ENCODE data around the gene MMP21. TPM values are rescaled to one million over a fixed set of nuclear protein-coding genes. Genes with fewer than 3 reads are reported as not detected.

MMP21 gene
- total RNA-seq, 1 donor from 2014 or later: not detected

DNA sequence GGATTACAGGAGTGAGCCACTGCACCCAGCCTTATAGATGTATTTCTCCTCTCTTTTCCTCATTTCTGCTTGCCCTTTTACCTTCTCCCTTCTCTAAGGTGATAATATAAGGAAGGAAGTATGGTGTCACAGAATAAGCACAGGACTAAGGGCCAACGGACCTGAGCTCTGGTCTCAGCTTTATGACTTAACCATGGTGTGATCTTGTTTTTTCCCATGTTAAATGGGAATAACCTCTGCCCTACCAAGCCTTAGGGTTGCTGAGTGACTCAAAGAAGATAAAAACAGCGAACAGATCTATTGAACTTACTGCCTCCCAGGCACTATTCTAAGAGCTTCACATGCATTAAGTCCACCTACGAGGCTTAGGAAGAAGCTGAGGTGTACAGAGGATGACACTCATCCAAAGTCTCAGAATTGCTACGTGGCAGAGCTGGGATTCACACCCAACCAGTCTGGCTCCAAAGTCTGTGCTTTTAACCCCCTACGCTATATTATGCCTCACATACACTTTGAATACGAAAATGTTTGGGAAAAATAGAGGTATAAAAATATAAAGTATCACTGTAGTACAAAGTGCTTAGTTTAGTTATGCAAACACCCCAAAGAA, 41.8 kb upstream of the MMP21 start:
- Histone ChIP-seq H3K9me3 (replicated peaks) (no peaks in the 10 kb centered on the region), H3K27me3 (ENCODE audit: low read depth) (no peaks in the 10 kb centered on the region), H3K36me3 (peaks cover 37% of the 10 kb centered on the region), H3K4me3 (no peak overlapping the region), H3K27ac (replicated peaks) (no peak overlapping the region), H3K4me1 (peaks cover 21% of the 10 kb centered on the region)
- intact Hi-C loops (cut with micrococcal nuclease): no loop called here
- TF ChIP-seq, protein P1, sequence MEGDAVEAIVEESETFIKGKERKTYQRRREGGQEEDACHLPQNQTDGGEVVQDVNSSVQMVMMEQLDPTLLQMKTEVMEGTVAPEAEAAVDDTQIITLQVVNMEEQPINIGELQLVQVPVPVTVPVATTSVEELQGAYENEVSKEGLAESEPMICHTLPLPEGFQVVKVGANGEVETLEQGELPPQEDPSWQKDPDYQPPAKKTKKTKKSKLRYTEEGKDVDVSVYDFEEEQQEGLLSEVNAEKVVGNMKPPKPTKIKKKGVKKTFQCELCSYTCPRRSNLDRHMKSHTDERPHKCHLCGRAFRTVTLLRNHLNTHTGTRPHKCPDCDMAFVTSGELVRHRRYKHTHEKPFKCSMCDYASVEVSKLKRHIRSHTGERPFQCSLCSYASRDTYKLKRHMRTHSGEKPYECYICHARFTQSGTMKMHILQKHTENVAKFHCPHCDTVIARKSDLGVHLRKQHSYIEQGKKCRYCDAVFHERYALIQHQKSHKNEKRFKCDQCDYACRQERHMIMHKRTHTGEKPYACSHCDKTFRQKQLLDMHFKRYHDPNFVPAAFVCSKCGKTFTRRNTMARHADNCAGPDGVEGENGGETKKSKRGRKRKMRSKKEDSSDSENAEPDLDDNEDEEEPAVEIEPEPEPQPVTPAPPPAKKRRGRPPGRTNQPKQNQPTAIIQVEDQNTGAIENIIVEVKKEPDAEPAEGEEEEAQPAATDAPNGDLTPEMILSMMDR (IDR thresholded peaks at IDR 0.05; ENCODE audit: borderline replicate concordance): no peak
- DNase-seq: no peak

DNA sequence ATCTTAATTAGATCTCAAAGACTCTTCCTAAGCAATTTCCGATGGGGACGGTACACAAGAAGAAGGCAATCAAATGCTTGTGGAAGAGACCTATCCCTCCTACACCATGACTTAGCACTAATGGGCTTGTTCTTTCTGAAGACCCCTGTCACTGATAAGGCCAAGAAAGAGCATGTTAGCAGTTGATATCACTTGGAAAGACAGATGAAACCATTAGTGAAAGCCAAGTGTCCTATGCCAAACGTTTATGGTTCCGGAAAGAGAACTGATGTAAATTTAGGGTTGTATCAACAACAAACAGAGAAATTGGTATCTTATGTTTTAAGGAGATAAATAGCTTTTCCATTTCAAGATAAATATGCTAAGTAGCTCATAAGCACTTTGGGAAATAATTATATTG, 40.9 kb upstream of the MMP21 start:
- TF ChIP-seq, protein P1 (IDR thresholded peaks at IDR 0.05; ENCODE audit: borderline replicate concordance): no peak
- Histone ChIP-seq H3K36me3 (peaks cover 46% of the 10 kb centered on the region), H3K4me3 (no peak overlapping the region), H3K4me1 (peaks cover 12% of the 10 kb centered on the region), H3K27ac (replicated peaks) (no peak overlapping the region), H3K27me3 (ENCODE audit: low read depth) (no peaks in the 10 kb centered on the region), H3K9me3 (replicated peaks) (no peaks in the 10 kb centered on the region)
- no peak for DNase-seq
- intact Hi-C loops (cut with micrococcal nuclease): no loop called here

DNA sequence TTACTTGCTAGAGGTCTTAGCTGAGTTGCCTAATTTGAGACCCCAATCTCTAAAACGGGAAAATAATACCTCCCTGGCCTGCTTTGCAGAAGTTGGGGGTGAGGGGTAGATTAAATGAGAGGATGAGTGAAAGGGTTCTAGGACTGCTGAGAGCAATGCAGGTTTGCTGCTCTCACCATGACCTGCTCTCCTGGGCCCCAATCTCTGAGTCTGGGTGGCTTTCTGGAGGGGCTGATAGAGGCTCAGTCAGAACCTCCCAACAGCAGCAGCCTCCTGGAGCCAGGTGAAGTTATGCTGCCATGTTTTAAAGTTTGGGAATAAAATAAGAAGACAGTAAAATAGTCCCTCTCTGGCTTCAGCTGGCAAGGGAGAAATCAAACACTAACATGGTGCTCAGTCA, 40.1 kb upstream of the MMP21 start:
- TF ChIP-seq, protein P1 (IDR thresholded peaks at IDR 0.05; ENCODE audit: borderline replicate concordance): no peak
- intact Hi-C loops (cut with micrococcal nuclease): no loop called here
- Histone ChIP-seq H3K36me3 (peaks cover 54% of the 10 kb centered on the region), H3K27me3 (ENCODE audit: low read depth) (no peaks in the 10 kb centered on the region), H3K4me3 (no peak overlapping the region), H3K4me1 (peaks cover 5% of the 10 kb centered on the region), H3K27ac (replicated peaks) (no peak overlapping the region), H3K9me3 (replicated peaks) (no peaks in the 10 kb centered on the region)
- DNase-seq: no peak

DNA sequence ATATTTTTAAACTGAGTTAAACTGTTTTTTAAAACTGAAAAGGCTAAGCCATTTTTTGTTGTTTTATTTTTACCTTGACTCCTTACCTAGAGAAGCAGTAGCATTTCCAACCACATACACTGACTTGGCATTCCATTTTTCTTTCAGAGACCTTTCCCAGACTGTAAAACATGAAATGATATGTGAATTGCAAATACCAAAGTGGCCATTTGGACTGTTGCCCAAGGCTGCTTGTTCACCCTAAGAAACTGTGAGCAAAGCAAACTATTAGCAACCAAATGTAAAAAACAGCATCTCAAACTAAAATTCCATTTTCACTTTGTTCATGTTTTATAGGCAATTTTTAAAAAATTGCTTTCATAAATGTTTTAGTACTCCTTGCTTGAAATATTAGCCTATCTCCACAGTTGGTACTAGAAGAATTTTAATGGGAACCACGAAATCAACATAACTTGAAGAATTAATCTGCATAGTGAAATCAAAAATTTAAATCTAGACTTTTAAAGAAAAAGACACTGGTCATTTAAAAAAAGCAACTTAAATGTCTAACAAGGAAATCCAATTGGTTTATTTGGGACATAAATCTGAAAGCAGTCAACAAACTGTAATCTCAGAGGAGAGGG, 36.6 kb upstream of the MMP21 start:
- Histone ChIP-seq H3K4me3 (no peak overlapping the region), H3K9me3 (replicated peaks) (no peaks in the 10 kb centered on the region), H3K27me3 (ENCODE audit: low read depth) (no peaks in the 10 kb centered on the region), H3K27ac (replicated peaks) (no peak overlapping the region), H3K36me3 (peaks cover 76% of the 10 kb centered on the region), H3K4me1 (no peaks in the 10 kb centered on the region)
- no peak for DNase-seq
- TF ChIP-seq, protein P1 (IDR thresholded peaks at IDR 0.05; ENCODE audit: borderline replicate concordance): no peak
- intact Hi-C loops (cut with micrococcal nuclease): no loop called here

DNA sequence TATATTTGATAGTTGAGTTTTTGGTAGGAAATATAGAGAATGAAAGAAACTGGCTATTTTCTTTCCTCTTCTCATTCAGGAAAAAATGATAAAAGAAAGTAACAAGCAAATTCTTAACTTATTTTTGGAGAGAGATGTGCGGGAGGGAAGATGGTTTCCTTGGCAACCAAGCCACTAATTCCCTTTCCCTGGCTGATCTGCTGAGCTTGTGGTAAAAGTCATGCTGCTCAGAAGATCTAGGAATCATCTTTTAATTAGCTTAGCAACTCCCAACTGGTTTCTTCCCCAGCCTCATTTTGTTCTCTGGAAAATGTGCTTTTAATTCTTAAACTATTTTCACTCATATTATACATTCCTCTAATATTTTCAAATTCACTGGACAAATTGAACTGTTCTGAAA, 35.6 kb upstream of the MMP21 start:
- Histone ChIP-seq H3K36me3 (peaks cover 86% of the 10 kb centered on the region), H3K9me3 (replicated peaks) (no peaks in the 10 kb centered on the region), H3K4me3 (no peak overlapping the region), H3K27ac (replicated peaks) (no peak overlapping the region), H3K4me1 (no peaks in the 10 kb centered on the region), H3K27me3 (ENCODE audit: low read depth) (no peaks in the 10 kb centered on the region)
- DNase-seq: no peak
- TF ChIP-seq, protein P1 (IDR thresholded peaks at IDR 0.05; ENCODE audit: borderline replicate concordance): no peak
- intact Hi-C loops (cut with micrococcal nuclease): no loop called here

Measured in left ventricle myocardium inferior (tissue), 1 donor.